Subcutaneous adipose tissue (tissue), 4 donors: ENCODE data around the gene CYP26A1. TPM values are rescaled to one million over a fixed set of nuclear protein-coding genes. Genes with fewer than 3 reads are reported as not detected.

Experiments
- total RNA-seq, 4 donors: library from RNA; depleted of rRNA; stranded (reverse); fragments of >200 nt; gene quantifications; one replicate each; pipeline ENCODE4 v1.1.0, GENCODE V29; 2016
- TF ChIP-seq, protein P1 (sequence below): fragments of 450-650 bp; IDR thresholded peaks from one replicate; pipeline ENCODE4 v1.5.1; 2016; ENCODE audit warnings: low read depth, mild to moderate bottlenecking, control low read depth, antibody characterized with exemption, moderate library complexity

The CYP26A1 gene
- total RNA-seq, 4 donors from 2014 or later, result not detected

- TF ChIP-seq, protein P1, sequence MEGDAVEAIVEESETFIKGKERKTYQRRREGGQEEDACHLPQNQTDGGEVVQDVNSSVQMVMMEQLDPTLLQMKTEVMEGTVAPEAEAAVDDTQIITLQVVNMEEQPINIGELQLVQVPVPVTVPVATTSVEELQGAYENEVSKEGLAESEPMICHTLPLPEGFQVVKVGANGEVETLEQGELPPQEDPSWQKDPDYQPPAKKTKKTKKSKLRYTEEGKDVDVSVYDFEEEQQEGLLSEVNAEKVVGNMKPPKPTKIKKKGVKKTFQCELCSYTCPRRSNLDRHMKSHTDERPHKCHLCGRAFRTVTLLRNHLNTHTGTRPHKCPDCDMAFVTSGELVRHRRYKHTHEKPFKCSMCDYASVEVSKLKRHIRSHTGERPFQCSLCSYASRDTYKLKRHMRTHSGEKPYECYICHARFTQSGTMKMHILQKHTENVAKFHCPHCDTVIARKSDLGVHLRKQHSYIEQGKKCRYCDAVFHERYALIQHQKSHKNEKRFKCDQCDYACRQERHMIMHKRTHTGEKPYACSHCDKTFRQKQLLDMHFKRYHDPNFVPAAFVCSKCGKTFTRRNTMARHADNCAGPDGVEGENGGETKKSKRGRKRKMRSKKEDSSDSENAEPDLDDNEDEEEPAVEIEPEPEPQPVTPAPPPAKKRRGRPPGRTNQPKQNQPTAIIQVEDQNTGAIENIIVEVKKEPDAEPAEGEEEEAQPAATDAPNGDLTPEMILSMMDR, result no peak
Measured at GRCh38 chr10:93076871-93077270, 3.2 kb downstream of the CYP26A1 start.

DNA sequence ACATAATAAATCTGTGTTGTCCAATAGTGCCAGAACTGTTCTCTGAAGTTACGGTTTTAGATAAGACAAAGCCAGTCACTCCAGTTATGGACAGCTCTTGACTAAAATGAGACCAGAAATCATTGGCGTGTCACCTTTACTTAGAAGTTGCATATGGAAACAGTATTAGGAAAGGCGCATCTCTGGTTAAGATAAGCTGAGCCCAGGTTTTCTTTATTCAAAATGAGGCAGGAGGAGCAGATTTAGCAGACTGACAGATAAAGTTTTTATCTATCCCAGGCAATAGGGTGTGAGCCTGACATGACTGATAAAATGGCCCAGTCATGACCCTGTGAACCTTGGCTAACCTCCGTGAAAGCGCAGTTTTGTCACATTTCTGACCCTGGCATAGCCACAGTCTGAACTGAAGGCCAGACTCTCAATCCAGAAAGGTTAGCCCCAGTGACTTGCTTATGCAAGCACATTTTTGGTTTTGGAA is 4.2 kb downstream of the CYP26A1 start:
- TF ChIP-seq, protein P1, result no peak

DNA sequence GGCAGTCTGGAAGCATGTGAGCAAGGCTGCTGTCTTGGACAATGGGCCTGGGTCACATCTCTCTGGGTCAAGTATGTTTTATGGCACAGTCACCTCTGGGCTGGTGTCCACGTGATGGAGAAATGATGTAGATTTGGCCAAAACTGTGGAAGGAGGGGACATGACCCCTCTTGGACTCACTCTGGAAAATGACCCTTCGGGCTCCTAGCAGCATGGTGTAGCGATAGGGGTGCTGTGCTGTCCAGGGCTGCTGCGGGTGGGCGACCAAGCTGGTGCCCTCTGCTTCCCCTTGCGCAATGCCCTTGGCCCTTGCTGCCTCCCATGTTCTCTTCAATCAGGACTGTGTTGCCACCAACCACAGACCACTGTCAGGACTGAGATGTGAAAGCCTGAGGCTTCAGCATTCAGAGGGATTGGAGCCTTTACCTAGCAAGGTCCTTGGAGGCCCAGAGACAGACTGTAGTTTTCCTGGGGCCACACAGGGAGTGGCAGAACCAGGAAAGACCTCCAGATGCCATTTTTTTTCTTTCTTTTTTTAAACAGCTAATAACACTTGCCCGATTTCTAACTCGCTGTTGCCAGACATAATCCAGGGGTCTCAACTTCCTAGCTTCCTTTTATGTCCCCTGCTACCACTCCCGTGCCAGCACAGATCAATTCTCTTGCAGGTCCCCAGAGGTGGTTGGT is 6.1 kb downstream of the CYP26A1 start:
- TF ChIP-seq, protein P1, result no peak

DNA sequence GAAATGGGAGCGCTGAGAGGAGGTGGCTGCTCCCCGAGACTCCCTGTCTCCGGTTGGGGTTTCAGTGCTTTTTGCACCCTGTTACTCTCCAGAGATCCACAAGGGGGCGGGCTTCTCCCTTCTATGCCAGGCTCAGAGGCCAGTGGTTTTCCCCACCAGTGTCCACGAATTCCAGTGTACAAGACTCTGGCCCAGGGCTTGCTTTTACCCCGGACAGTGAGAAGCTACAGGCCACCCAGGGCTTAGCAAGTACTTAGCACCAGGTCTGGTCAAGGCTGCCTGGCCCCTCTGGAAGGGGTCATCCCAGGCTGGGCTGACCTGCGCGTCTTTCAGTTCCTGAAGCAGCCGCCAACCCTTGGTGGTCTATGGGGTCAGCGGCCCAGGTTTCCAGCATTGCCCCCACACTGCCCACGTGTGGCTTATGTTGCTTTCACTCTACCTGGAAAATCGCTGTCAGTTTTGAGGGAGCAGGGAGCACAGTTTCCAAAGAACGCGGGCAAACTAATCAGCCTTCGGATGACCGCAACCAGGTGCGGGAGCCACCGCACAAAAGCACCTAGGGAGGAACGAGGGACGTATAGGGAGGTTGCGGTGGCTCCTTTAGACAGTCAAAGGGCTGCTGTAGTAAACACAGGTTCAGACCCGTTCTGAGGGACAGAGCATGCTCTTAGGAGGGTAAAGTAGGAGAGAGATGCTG is 6.8 kb downstream of the CYP26A1 start:
- TF ChIP-seq, protein P1, result no peak

DNA sequence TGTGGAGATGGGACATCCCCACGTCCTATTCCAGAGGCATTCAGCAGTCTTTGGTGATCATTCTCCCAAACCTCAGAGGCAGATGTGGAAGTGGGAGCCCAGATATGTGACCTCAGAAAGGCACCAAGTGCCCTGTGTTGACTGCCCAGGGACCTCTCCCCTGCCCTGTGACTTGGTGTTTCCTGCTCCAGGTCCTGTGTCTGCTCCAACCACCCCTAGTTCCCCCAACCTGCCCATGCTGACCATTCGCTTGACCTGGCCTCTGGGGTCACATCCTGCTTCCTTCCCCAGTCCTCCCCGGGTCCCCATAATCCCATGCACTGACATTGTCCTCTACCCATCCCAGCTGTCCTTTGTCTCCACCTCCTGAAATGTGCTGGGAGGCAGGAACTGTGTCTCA is 7.6 kb downstream of the CYP26A1 start:
- TF ChIP-seq, protein P1, result no peak

DNA sequence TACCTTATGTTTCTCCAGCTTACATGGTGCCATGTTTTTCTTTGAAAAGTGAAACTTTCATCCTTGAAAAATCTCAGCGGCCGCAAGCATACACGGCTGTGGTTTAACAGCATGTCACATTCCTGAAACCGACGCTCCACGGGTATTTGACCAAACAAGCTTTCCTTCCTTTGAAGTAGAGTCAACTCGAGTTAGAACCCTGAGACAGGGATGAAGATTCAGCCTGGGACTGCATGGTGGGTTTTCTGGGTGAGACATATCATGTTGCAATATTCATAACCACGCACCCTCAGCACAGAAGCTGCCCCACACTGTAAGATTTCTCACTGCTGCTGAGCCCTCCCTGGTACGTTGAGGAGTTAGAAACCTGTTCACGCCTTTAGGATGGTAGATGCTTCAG is 8.1 kb downstream of the CYP26A1 start:
- TF ChIP-seq, protein P1, result no peak

GRCh38 chr10:93083743-93084539 is 10.2 kb downstream of the CYP26A1 start:
- TF ChIP-seq, protein P1, result no peak
